GM11168 (cell line): ENCODE results near the gene SYNGR4.
"Not testable (repeated sequence)": the region's sequence is repeated elsewhere in the genome, so short reads cannot be mapped to it uniquely, and the experiment has no call there.

Experiments used
- in situ Hi-C: fragments of 300-500 bp; cut with MboI; formaldehyde crosslinking; loops from one replicate; pipeline ENCODE4 v1.12.0; 2022; ENCODE audit warnings: low sequenced_read_pairs; ENCODE audit not compliant: unreplicated experiment

SYNGR4 gene, protein sequence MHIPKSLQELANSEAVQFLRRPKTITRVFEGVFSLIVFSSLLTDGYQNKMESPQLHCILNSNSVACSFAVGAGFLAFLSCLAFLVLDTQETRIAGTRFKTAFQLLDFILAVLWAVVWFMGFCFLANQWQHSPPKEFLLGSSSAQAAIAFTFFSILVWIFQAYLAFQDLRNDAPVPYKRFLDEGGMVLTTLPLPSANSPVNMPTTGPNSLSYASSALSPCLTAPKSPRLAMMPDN

DNA sequence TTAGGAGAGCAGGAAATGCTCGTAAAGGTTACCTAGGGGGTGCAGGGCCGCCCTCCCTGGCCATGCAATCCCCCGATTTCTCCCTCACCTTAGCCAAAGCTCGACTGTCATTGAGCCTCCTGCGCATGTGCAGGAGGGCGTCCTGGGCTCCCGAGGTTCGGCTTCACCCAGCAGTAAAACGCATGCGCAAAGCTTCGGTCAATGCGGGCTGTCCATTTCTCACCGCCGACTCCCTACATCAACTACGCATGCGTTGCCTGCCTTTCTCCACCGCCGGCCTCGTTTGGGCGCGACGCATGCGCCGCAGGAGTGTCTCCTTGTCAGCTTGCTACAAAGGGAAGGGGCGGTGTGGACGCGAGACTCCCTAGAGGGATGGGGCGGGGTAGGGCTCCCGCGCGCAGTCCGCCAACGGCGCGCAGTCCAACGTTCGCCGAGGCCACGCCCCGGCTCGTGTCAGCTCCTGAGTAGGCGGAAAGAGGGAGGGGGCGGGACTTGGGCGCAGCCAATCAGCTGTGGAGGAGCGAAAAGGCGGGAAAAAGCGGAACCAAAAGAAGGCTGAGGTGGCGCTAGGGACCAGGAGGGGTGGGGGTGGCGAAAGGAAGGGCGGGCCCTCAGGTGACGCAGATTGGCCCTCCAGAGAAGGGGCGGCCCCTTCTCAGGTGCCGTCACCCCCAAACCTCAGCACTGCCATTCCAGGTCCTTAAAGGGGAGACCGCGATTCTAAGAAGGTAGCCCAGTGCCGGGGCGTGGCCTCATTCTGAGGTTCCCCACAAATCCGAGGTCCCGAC, at the start of gene SYNGR4, which contains the start of gene TMEM143:
Gene SYNGR4, plus strand, starts transcription at position 558 of the 788 bp plus-strand sequence. CDS start 1,476 bp downstream, outside the sequence.
Gene TMEM143, minus strand, starts transcription at position 131 of the 788 bp plus-strand sequence. Its CDS starts 20 bp downstream, at position 111.
- in situ Hi-C loops: no loop called here

DNA sequence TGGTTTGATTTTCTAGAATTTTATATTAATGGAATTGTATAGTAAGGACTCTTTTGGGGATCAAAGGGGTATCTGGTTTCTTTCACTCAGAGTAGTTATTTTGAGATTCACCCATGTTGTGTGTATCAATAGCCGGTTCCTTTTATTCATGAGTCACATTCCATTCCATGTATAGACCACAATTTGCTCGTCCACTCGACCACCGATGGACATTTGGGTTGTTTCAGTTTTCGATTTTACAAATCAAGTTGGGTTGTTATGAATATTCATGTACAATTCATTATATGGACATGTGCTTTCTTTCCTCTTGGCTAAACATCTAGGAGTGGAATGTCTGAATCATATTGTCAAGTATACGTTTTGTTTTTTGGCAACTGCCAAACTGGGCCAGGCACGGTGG, 48.5 kb upstream of the SYNGR4 start:
- in situ Hi-C loops: no loop called here

DNA sequence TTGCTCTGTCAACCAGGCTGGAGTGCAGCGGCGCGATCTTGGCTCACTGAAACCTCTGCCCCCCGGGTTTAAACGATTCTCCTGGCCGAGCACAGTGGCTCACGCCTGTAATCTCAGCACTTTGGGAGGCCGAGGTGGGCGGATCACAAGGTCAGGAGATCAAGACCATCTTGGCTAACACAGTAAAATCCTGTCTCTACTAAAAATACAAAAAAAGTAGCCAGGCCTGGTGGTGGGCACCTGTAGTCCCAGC, 46.5 kb upstream of the SYNGR4 start:
- in situ Hi-C loops: not testable (repeated sequence)

DNA sequence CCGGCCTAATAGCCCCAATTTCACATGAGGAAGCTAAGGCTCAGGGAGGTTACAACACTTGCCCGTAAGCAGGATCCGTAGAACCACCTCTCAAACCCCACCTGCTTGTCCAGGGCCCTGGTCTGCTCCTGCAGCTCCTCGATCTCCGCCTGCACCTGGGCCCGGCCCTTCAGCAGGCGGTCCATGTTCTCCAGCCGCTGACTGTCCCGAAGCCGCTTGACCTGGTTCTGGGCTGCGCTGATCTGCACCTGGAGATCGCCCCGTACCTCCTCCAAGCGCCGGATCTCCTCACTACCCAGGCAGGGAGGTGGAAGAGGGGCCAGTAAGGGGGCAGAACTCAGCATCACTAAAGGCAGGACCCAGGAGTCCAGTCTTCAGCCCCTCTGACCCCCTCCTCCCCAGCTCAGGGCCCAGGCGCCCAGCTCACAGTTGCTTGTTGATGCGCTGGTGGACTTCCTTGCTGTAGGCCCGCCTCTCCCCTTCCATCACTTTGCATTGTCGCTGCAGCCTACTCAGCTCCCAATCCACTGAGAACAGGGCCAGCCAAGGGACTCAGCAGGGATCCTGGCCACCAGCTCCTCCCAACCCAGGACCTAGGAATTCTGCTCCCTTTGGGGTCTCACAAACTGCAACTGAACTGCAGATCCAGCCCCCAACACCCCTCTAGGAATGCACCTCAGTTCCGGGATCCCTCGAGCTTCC, 45.7 kb upstream of the SYNGR4 start:
- in situ Hi-C loops: no loop called here

DNA sequence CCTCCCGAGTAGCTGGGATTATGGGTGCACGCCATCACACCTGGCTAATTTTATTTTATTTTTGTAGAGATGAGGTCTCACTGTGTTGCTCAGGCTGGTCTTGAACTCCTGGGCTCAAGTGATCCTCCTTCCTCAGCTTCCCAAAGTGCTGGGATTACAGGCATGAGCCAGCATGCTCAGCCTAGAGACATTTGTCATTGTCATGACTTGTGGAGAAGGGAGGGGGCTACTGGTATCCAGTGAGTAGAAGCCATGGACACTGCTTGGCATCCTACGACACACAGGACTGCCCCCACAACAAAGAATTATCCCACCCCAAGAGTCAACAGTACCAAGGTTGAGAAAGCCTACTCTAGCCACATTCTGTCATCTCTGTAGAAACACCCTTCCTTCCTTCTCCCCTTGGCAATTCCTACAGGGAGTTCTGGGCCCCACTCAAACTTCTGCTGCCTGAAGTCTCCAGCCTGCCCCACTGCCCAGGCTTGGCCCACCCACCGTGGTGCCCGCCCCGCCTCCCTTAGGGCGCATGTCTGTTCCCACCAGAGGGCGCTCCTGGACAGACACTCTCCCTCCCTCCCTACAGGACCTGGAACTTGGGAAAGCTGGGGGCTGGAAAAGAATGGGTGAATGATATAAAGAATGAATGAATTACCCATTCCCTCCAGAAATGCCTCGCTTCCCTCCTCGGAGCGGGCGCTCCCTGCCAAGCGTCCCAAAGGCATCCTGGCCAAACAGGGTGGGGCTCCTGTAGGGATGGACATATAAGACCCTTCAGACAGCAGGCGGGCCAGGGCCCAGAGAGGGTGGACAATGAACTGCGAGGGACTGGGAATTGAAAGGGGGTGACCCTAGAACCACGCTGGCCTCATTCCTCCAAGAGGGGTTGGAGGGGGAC, 44.3 kb upstream of the SYNGR4 start:
- in situ Hi-C loops: no loop called here

DNA sequence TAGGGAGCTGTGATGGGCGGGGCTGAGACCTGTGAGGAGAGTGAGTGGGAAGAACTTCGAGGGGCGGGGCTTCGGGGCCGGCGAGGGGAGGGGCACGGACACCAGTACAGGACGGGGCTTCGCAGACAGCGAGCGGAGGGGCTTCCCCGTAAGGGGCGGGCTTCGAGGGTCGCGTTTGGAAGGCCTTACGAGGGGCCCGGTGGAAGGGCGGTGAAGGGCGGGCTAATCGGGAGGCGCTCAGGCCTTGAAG, 42.9 kb upstream of the SYNGR4 start:
- in situ Hi-C loops: no loop called here

DNA sequence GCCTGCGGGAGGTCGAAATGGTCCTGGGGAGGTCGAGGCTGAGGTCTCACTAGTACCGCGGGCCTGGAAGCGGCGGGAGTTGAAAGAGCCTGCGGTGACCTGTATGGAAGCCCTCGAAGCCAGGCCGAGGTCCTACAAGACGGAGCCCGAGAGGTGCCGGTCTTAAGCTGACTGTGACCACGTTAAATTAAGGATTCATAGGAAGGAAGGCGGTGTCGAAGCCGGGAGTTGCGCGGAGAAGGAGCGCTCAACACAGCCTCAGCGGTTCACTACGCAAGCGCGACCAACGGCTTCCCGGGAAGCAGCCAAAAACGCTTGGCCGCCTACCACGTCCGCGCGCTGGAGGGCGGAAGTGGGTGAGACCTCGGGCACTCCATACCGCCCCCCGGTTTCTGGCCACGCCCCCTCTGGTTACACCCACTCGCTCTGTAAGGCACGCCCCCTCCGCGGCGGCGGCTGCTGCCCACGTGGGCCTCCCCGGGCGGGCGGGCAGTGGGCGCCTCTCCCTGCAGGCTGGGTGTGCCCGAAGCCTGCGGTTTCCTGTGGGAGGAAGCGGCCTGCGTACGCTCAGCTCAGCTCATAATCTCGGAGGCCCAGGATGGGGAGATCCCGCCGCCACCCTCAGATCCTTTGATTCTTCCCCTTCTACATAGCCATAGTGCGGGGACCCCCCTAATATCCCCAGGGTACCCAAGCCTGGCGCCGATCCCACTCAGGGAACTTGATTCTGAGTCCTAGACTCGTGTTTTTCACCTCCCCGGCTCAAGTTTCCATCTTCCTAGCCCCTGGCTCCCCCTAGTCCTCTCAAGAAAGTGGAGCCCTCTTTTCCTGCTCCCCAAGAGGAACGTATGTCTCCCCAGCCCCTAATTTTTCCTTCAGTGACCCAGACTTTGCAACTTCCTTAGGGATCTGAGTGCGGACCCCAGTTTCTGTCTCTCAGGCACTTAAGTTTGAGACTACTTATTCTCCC, 42.3 kb upstream of the SYNGR4 start:
- in situ Hi-C loops: no loop called here

DNA sequence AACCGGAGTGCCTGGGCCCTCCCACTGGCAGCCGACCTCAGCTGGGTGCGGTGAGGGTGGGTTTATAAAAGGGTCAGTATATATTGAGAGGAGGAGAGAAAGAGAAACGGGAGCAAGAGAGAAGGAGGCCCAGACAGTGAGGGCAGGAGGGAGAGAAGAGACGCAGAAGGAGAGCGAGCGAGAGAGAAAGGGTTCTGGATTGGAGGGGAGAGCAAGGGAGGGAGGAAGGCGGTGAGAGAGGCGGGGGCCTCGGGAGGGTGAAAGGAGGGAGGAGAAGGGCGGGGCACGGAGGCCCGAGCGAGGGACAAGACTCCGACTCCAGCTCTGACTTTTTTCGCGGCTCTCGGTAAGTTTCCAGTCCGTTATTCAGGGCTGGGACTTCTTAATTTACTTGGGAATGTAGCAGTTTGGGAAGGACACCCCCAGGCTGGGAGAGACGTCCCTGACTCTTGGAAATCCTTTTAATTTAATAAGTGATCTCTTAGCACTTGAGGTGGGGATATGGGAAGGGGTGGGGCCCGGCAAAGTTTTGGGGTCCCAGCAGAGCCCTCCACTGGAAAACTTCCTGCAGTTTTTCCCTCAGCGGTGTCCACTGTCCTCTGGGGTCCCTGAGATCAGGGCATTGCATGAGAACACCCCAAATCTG, 38.8 kb upstream of the SYNGR4 start, which contains the start of gene EMP3:
Gene EMP3, plus strand, starts transcription at position 288 of the 646 bp plus-strand sequence. CDS start 1,293 bp downstream, outside the sequence.
- in situ Hi-C loops: no loop called here

DNA sequence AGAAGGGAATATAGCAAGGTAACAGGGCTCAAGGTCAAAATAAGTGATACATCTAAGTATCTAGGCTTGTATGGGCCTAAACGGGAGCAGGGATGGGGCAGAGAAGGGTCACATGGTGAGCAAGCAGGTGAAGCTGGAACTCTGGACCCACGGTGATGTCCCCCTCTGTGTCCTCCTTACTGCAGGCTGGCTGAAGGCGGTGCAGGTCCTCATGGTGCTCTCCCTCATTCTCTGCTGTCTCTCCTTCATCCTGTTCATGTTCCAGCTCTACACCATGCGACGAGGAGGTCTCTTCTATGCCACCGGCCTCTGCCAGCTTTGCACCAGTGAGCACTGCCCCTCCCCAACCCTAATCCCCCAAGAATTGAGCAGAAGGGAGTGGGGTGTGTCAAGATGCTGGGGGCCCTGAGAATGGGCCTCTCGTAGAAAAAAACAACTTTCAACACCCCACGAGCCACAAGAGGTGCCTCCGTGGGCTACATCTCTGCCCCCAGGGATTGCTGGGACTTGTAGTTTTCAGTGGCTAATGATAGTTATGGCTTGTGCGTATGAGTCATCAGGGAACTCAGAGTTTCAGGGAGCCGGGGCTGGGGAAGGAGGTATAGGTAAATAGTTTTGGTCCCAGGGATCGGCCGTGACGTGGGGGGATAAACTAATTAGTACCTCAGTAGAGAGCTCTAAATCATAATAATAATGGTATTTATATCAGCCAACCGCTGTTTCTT, 34.8 kb upstream of the SYNGR4 start:
- in situ Hi-C loops: no loop called here

DNA sequence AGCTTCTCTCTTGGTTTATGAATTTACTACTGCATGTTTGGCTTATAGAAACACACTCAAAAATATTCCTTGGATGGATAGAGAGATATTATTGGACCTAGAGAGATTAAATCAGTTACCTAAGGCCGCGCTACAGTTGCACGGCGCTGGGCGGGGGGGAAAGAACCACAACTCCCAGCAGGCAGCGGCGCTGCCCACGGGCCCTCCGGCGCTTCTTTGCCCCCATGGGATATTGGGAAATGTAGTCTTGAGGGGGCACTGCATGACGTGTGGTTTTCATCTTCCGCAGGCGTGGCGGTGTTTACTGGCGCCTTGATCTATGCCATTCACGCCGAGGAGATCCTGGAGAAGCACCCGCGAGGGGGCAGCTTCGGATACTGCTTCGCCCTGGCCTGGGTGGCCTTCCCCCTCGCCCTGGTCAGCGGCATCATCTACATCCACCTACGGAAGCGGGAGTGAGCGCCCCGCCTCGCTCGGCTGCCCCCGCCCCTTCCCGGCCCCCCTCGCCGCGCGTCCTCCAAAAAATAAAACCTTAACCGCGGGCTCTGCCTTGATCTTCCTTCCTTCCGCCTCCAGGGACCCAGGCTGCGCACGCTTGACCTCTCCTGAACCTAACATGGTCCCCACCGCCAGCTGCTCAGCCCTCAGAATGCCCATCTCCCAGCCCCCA, 34.0 kb upstream of the SYNGR4 start:
- in situ Hi-C loops: no loop called here

DNA sequence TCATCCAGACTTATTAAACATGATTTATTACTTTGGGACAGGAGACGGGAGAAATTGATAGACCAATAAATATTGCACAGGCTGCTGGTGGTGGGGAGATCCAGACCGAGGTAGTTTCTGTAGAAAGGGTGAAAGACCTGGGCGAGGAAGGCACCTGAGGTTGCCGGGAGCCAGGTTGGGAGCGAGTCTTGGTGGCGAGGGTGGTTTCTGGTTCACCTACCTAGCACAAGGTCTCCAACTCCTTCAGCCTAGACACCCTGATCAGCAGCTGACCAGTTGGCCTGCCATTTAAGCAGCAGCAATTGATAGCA, 31.9 kb upstream of the SYNGR4 start:
- in situ Hi-C loops: no loop called here

DNA sequence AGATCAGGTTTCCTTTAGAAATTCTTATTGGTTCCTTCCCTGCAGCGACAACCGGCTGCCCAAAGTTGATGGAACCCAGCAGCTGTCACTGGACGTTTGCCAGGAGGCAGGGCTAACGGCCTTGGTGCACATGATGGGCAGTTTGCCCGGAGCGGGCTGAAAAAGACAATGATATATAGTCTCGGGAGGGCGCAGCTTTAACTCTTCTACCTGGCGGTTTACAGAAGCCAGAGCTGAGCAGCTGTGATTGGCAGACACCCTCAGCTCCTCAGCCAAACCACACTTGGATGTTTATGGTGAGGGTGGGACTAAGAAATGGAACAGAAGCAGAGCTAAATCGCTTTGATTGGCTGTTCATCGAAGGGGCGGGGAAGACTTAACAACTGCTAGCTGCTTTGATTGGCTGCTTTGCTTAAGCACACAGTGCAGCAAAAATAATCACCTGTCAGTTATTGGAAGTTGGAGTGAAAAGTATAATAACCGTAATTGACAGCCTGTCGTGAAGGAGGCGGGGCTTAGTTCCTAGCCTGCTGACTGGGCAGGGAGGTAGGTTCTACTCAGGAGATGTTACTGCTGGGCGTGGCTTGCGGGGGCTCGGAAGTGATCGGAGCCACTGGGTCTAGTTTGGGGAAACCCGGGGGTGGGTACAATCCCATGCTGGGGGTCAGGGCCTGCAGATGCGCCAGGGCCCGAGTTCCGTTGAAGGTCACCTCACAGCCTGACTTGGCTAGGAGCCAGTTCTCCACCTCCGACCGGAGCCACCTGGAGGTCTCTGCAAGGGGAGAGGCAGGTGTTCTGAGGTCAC, 31.3 kb upstream of the SYNGR4 start:
- in situ Hi-C loops: no loop called here

DNA sequence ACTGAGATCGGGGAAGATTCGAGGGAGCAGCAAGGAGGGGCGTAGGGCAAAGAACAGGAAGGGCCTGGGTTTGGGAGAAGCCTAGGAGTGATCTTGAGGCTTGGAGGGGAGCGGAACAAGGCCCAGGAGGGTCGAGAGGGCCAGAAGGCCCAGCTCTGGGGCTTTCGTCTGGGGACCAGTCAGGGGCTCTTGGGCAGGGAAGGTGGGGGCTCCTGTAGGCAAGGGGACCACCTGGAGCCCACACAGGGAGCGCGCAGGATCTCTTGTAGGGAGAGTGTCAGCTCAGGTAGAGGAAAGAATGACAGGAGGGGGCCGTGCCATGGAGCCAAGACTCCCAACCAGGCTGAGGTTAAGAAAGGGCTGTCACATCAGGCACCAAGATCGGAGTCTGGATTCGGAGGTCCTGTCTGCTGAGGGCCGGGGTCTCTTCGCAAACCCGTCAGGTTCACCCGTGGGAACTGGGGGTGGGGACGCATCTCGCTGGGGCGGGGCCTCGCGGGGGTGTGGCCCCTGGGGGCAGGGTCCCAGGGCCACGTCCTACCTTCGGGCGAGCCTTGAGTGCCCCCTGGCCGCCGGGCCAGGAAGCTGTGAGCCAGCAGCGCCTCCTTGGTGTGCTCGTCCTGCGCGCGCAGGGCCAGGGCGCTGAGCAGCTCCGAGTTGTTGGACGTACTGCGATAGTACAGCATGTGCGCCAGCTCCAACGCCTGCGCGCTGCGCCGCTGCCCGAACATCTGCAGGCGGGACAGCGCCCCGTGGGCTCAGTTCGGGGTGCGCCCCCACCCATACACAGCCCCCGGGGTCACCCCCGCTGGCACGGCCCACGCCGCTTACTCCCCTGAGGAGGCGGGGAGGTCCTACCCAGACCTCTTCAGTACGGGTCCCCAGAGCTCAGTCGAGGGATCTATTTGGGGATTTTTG, 30.4 kb upstream of the SYNGR4 start:
- in situ Hi-C loops: no loop called here

DNA sequence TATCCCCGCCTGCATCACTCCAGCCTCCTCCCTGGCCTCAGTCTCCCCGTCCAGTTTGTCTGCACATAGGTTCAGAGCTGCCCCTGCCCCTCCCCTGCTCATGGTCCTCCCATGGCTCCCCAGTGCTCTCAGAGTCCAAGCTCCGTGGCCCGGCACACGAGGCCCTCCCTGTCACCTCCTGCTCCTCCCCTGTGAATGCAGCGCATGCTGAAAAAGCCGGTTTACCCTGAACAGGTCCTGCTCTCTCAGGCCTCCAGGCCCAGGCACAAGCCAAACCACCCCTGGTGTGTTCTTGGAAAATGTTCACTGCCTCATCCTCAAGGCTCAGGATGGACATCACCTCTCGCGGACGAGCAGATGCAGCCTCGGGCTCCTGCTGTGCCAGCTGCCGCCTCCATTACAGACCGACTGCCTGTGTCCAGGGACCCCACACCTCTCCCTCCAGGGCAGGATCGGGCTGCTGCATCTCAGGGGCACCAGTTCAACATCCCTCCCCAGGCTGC, 25.9 kb upstream of the SYNGR4 start:
- in situ Hi-C loops: no loop called here

DNA sequence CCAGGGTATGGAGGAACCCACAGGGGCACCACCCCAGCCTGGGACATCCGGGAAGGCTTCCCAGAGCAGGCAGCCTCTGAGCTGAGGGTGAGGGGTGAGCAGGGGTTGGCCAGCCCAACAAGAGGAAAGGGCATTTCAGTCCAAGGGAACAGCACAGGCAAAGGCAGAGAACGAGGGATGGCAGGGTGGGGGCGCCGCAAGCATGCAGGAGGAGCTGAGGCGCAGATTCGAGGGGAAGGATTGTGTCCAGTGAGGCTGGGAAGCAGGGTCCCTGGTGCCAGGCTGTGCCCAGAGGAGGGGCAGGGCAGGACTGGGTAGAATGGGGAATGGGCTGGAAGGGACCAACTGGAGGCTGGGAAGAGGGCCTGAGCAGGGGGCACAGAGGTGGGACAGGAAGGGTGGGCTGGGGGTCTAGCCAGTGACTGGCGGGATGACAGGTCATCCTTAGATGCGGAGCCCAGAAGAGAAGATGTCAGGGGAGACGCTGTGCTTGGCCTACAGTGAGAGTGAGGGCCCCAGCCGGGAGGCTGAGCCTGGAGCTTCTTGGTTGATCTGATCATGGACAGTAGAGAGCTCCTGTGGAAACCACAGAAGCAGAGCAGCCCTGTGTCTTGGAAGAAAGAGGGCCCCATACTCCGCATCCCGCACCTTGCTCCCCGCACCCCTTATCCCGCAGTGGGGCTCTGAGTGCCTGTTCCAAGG, 25.2 kb upstream of the SYNGR4 start:
- in situ Hi-C loops: no loop called here
